Stimulated activated CD8-positive, alpha-beta memory T cell treated with anti-CD3 and anti-CD28 coated beads, Interleukin-12 subunit alpha, Interleukin-12 subunit beta, amount 100 ng/mL, for 24 hours (primary cell): ENCODE results near the gene GEMIN2.
A peak's percentile ranks its signal among the peaks of the same experiment; 100 is the strongest.
"Not testable (repeated sequence)": the region's sequence is repeated elsewhere in the genome, so short reads cannot be mapped to it uniquely, and the experiment has no call there.

Source experiments
- DNase-seq: peaks from one replicate; pipeline ENCODE4 v3.0.0-alpha.2; 2020; ENCODE audit errors: extremely low read depth

Gene GEMIN2, protein sequence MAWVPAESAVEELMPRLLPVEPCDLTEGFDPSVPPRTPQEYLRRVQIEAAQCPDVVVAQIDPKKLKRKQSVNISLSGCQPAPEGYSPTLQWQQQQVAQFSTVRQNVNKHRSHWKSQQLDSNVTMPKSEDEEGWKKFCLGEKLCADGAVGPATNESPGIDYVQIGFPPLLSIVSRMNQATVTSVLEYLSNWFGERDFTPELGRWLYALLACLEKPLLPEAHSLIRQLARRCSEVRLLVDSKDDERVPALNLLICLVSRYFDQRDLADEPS

DNA sequence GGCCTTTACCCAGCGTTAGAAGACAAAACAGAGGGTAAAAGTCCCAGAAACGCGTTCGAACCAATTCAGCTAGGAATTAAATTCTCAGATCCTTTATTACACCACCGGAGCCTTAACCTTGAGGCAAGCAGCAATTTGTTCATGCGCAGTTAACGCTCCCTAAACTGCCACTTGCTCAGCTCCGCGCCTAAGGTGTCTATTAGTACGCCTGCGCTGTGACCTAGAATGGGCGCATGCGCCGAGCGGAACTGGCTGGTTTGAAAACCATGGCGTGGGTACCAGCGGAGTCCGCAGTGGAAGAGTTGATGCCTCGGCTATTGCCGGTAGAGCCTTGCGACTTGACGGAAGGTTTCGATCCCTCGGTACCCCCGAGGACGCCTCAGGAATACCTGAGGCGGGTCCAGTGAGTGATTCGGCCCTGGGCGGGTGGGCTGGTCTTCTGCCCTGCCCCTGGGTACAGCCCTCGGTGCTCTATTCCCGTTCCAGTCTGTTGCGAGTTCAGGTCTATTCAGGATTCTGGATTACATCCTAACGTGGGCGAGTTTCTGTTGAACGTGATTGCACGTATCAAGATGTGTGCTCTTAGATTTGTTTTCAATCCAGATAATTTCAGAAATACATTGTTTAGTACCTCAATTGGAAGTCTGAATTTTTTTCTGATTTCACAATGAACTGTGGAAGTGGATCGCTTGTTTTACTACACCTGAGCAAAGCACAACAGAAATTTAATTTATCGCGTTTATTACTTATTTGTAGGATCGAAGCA, at the start of gene GEMIN2:
GEMIN2 (plus strand) TSS at position 251 of the 766 bp plus-strand sequence; CDS start at position 267, 16 bp downstream.
- peak; percentile 79 for DNase-seq

DNA sequence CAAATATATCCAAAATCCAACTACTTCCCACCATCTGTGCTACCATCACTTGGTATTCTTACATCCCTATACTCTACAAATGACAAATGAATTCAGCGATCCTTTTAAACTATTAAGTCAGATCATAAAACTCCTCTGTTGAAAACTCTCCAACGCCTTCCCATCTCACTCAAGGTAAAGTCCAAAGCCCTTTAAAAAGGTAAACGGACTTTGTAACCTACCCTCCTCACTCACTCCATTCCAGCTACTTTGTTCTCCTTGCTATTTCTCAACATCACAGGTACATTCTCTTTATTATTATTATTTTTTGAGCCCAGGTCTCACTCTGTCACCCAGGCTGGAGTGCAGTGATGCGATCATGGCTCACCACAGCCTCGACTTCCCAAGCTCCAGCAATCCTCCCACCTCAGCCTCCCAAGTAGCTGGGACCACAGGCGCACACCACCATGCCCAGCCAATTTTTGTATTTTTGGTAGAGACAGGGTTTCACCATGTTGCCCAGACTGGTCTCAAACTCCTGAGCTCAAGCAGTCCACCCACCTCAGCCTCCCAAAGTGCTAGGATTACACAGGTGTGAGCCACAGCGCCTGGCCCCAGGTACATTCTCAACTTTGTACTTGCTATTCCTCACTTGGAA, 44.8 kb upstream of the GEMIN2 start:
- DNase-seq = not testable (repeated sequence)

DNA sequence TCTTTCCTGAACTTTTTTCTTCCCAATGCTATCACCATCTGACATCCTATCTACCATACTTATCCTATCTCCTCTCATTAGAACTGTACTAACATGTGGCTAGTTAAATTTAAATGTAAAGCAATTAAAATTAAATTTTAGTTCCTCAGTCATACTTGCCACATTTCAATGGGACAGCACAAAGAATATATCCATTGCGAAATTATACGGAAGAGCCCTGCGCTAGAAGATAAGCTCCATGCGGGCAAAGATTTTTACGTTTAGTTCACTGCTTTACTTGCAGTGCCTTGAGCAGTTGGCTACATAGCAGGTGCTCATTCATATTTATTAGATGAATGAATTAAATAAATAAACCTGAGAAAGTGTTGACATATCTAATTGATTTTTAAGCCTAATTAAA, 44.2 kb upstream of the GEMIN2 start:
- DNase-seq = no peak

DNA sequence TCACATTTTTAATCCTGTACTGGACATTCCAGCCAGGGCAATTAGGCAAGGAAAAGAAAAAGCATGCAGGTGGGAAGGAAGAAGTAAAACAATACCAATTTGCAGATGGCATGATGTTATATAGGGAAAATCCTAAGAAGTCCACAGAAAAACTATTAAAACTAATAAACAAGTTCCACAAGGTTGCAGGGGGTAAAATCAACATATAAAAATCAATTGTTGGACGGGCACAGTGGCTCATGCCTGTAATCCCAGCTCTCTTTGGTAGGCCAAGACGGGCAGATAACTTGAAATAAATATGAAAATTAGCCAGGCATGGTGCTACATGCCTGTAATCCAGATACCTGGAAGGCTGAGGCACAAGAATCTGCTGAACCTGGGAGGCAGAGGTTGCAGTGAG, 43.0 kb upstream of the GEMIN2 start:
- no peak for DNase-seq

DNA sequence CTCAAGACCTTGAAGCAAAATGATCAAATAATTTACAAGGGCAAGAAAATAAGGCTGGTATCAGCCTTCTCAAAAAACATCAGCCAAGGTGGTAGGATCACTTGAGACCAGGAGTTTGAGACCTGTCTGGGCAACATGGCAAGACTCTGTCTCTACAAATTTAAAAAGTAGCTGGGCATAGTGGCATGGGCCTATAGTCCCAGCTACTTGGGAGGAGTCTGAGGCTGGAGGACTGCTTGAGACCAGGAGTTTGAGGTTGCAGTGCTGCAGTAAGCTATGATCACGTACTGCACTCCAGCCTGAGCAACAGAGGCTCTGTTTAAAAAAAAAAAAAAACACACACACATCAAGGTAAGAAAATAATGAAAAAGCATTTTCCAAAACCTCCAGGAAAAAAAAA, 33.2 kb upstream of the GEMIN2 start:
- no peak for DNase-seq

DNA sequence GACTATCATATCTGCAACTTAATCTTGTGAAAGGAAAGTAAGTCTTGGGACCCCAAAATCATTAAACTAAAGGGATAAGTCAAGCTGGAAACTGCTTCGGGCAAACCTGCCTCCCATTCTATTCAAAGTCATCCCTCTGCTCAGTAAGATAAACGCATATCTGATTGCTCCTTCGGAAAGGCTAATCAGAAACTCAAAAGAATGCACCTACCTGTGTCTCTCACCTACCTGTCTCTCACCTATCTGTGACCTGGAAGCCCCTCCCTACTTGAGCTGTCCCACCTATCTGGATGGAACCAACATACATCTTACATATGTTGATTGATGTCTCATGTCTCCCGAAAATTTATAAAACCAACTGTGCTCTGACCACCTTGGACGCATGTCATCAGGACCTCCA, 31.0 kb upstream of the GEMIN2 start:
- no peak for DNase-seq

DNA sequence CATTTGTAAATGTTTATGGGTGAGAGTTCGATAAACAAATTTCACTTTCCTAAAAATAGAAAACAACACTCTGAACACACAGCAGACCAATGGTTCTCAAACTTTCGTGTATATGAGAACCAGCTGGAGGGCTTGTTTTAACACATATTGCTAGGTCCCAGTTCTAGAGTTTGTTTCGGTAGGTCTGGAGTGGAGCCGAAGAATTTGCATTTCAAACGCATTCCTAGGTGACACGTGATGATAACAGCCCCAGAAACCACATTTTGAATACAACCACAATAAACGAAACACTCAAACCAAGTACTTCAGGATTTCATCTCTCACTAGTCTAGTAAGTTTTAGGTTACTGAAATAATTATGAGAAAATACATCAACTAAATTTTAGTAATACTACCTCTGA, 28.2 kb upstream of the GEMIN2 start:
- no peak for DNase-seq

DNA sequence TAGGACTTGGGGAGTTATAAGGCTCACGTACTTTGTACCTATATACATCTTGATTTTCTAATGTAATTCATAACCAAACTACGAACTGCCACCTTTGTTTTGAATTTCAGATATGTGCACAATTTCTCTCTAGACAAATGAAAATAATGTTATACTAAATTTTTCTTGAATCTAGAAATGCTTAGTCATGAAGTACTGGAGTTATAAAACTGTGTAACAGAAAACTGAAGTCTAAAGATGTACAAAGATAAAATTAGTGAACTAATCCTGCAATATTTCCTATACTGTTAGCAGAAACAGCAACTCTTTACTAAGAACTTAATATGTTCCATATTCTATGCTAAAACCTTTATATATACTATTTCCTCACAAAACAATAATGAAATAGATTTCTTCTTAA, 26.6 kb upstream of the GEMIN2 start:
- no peak for DNase-seq

DNA sequence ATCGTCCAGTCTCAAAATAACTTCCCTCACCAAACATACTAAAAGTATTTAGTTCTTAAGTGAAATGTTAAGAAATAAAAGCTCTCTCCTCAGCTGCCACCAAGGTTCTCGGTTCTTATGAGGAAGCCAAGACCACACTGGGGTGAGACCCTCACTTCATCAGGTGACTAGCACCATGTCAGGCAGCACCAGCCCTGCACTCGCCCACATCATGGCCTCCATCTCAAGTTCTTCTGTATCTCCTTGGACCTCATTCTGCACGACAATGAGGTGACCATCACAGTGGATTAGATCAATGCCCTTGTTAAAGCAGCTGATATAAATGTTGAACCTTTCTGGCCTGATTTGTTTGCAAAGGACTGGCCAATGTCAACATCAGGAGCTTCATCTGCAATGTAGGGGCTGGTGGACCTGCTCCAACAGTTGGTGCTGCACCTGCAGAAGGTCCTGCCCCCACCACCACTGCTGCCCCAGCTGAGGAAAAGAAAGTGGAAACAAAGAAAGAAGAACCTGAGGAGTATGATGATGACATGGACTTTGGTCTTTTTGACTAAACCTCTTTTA, 23.5 kb upstream of the GEMIN2 start:
- DNase-seq = no peak

DNA sequence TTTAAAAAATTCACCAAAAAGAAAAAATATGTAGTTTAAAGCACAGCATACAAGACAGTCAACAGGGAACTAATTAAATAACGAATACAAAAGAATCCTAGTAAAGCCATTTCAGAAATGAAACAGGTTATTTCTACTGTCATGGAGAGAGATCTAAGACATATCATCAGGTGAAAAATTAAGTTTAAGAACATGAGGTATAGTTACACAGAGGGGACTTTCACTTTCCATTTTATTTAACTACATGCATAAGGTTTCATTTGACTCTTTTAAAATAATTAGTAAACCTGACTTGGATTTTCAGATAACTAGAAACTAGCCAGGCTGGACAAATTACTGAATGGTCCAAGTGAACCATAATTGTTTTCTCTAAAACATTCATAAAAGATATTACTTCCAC, 22.4 kb upstream of the GEMIN2 start:
- no peak for DNase-seq

DNA sequence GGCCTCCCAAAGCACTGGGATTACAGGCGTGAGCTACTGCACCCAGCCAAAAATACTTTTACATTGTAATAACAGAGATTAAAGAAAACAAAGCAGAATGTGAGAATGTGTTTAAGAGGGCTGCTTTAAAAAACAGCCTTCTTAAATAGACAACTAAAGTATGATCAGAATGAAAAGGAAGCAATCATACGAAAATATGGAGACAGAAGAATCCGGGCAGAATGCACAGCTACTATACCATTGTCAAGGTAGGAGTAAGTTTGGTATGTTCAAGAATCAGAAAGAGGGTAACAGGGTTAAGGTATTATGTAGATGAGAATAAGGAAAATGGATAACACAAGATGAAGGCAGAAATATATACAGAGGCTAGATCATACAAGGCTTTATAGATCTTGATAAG, 19.6 kb upstream of the GEMIN2 start:
- DNase-seq = no peak

DNA sequence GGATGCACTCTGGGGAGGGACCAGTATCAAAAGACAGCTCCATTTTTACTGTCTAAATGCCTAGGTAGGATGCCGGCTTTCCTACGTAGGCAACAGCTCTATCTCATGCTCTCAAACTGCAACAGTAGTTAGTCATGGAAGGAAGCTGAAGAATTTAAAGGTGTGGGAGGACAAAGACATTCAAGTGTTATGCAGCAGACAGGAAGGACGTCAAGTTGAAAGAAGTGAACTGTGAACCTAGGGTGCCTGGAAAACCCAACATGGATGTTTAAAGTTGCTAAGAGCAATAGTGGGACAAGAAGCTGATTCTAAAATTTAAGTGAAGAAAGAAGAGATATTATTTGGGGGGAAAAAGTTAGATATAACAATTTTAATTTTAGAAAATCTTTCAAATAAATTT, 17.0 kb upstream of the GEMIN2 start:
- no peak for DNase-seq

DNA sequence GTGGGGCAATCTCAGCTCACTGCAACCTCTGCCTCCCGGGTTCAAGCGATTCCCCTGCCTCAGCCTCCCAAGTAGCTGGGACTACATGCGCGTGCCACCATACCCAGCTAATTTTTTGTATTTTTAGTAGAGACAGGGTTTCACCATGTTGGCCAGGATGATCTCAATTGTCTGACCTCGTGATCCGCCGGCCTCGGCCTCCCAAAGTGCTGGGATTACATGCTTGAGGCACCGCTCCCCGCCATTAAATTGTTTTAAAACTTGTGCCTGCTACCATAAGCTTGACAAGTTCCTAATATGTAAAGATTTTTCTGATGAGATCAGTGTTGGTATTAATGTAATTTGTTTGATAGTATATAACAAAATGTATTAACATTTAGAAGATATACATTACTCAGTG, 14.9 kb upstream of the GEMIN2 start:
- DNase-seq = not testable (repeated sequence)

DNA sequence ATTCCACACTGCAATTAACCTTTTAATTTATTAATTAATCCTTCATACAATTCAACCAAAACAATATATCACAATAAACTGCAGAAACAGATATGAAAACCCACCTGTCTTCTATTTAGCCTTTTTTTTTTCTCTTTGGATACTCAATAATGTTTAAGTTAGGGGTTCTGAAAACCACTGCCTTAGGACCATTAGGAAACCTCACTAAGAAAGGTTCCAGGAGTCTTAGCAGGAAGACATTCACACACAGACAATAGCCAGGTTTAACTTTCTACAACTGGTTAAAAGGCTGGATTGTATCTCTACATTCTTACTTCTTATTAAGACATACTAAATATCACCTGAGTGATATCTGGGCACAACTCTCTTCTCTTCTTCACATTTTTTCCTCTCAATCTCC, 14.4 kb upstream of the GEMIN2 start:
- no peak for DNase-seq

DNA sequence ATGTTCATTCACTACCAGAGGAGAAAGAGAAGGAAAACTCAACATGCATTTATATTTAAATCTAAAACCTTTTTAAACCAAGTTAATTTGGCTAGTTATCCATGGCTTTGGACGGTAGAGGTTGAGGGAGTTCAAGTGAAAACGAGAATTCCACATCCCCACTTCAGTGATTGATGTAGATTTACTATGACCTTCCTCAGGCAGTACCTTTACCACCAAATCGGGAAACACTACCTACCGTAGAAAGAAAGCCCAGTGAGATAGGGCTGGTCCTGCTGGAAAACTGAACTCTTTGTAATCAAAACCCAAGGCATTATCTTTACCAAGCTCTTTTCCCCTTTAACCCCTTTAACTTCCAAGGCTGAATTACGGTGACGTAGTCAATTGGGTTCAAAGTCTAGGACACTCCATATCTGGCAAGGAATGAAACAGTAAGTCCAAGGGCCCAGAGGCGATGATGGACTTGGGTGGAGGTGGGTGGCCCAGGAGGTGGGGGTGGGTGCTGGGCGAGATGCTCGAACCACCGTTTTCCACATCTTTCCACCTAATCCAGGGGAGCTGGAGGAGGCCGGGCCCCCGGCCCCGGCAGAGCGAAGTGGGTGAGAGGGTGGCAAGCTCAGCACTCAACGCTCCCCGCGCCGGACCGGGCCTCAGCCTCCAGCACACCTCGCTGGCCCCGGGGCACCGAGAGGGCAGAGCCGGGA, 11.7 kb upstream of the GEMIN2 start:
- no peak for DNase-seq

DNA sequence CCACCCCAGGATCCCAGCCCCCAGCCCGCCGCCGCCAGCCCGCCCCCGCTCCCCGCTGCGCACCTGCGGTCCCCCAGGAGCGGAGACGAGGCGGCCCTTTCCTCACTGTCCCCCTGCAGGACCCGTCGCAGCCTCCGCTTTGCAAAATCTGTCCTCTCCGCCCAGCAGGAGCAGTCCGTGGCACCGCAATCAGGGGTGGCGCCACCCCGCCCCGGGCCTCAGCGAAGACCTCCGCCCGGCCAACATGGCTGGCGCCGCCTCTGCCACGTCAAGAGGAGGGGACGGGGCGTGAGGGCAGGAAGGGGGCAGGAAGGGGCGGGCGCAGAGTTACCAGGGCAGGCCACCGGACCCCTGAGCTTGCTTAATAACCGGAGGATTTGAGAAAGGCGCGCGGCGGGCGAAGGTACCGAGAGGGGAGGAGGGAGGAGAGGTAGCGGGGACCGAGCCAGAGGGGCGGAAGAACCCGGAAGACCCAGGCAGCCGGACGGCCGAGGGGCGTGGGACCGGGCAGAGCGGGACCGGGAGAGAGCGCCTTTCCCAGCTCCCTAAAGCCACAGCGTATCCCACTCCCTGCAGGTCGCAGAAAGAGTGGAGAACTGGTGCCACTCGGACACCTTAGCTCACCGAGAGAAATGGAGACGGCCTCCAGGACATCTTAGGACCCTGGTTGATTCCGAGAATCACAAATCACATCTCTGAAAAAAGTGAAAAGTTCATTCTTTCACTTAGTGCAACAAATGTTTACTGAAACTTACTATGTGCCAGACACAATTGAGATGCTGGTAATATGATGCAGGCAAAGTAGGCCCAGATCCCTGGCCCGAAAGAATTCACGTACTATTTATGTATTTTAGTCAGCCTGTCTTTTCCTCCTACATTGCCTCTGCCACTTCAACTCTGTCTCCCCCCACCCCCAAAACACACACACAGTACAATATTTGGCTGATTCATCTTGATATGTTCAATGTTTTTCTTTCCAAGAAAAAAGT, 10.9 kb upstream of the GEMIN2 start, which contains the start of gene SEC23A:
SEC23A (minus strand) TSS at position 267 of the 989 bp plus-strand sequence. CDS start 7,117 bp downstream, outside the sequence.
- peak; percentile 71 for DNase-seq

DNA sequence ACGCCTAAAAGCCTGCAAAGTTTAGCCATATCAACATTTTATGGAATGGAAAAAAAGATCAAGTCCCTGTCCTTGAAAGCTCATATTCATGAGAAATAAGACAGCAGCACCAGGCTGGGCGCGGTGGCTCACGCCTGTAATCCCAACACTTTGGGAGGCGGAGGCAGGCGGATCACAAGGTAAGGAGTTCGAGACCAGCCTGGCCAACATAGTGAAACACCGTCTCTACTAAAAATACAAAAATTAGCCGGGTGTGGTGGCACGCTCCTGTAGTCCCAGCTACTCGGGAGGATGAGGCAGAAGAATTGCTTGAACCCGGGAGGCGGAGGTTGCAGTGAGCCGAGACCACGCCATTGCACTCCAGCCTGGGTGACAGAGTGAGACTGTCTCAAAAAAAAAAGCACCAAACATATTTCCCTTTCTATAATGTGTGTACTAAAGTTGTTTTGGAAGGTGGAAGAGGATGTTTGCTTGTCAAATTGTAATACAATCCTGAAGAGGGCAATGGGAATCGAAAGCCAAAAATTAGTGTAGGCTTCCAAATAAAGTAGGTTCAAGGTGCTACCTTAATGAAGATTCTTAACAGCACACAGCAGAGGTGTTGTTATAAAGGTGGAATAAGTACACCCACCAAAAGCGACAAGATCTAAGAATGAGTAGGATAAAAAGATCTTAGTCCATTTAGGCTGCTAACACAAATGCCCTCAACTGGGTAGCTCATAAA, 9.9 kb upstream of the GEMIN2 start:
- not testable (repeated sequence) for DNase-seq

DNA sequence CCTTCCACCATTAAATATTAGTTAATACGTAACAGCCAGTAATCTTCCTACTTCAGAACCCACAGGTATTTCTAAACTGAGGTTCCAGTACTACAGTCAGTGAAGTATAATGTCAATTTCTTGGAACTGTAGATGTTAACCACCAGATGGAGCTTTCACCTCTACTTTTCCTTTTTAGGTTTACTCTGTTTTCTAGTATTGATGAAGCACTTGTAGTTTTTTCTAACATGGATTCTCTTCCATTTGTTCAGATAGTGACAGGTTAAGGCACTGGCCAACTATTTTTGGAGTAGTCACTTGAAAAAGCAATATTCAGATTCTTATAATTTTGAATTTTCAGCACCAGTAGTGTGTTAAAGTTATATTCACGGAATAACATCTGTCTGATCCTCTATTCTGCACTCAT, 6.5 kb upstream of the GEMIN2 start:
- DNase-seq = no peak

DNA sequence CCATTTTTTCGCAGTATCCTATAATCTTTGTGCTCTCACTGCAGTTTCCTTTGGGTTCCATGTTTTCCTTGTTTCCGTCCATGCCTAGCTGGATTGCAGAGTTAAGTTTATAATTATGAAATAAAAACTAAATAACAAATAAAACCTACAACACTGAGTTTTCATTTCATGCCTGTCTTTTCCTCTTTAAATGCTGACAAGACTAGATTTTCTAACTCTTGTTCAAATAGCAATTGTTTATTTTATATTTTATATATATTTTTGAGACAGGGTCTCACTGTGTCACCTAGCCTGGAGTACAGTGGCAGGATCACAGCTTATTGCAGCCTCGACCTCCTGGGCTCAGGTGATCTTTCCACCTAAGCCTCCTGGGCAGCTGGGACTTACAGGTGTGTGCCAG, 5.3 kb upstream of the GEMIN2 start:
- DNase-seq = no peak
